ENCODE results near the gene LAP3.

LAP3 gene

GRCh38 chr4:17623451-17624001 lies 46.5 kb downstream of the LAP3 start:
- TF ChIP-seq EZH2 (IDR thresholded peaks at IDR 0.05; ENCODE audit: borderline replicate concordance, low read depth, low read length, severe bottlenecking) (no peak), CTCF (IDR thresholded peaks at IDR 0.05; ENCODE audit: borderline replicate concordance, extremely low read depth, low read length, poor library complexity, severe bottlenecking) (no peak)
- Histone ChIP-seq H2AFZ (ENCODE audit: low read depth, low read length) (no peak overlapping the region), H3K79me2 (ENCODE audit: insufficient read depth, low read length) (peaks cover 46% of the 10 kb centered on the region), H3K4me2 (ENCODE audit: insufficient read depth, low read length) (no peak overlapping the region), H3K9ac (ENCODE audit: low read depth, low read length) (no peak overlapping the region), H3K27ac (ENCODE audit: low read length) (no peak overlapping the region), H3K9me3 (ENCODE audit: insufficient read depth, low read length, severe bottlenecking) (no peaks in the 10 kb centered on the region), H3K27me3 (ENCODE audit: insufficient read depth, low read length, poor library complexity) (no peaks in the 10 kb centered on the region), H4K20me1 (ENCODE audit: insufficient read depth, low read length) (peaks cover 28% of the 10 kb centered on the region), H3K4me1 (ENCODE audit: insufficient read depth, low read length) (peaks cover 11% of the 10 kb centered on the region), H3K36me3 (ENCODE audit: insufficient read depth, low read length) (peaks cover 99% of the 10 kb centered on the region), H3K4me3 (ENCODE audit: low read depth in 1 of 2, low read length in 2 of 2) (no peak overlapping the region)
- ATAC-seq (ENCODE audit: insufficient read depth, low read depth) (no peak), DNase-seq (no peak)

DNA sequence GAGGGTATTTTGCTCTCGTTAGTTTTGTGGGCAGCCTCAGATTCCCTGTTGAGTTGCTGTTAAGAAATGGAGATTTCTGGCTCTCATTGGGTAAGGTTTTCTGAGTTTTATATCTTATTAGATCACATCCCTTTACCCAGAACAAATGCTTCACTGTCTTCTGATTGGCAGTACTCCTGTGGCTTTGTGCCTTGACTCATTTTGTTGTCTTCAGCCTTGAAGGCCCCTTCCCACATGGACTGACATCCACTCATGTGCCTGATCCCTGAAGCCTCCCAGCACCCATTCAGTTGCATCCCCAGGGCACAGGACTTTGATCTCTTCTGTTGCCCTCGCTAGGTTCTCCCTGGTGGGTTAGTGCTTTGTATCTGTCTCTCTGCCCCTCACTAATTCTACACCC lies 47.8 kb downstream of the LAP3 start:
- H3K27ac ChIP-seq (ENCODE audit: low read length), result no peak overlapping the region
- H3K79me2 ChIP-seq (ENCODE audit: insufficient read depth, low read length), result peaks cover 33% of the 10 kb centered on the region
- H4K20me1 ChIP-seq (ENCODE audit: insufficient read depth, low read length), result peaks cover 15% of the 10 kb centered on the region
- H3K27me3 ChIP-seq (ENCODE audit: insufficient read depth, low read length, poor library complexity), result no peaks in the 10 kb centered on the region
- no peaks in the 10 kb centered on the region for H3K4me1 ChIP-seq (ENCODE audit: insufficient read depth, low read length)
- no peak for DNase-seq
- no peaks in the 10 kb centered on the region for H3K9me3 ChIP-seq (ENCODE audit: insufficient read depth, low read length, severe bottlenecking)
- H3K4me3 ChIP-seq (ENCODE audit: low read depth in 1 of 2, low read length in 2 of 2), result no peak overlapping the region
- no peak overlapping the region for H3K4me2 ChIP-seq (ENCODE audit: insufficient read depth, low read length)
- no peak for ATAC-seq (ENCODE audit: insufficient read depth, low read depth)
- peaks cover 99% of the 10 kb centered on the region for H3K36me3 ChIP-seq (ENCODE audit: insufficient read depth, low read length)
- no peak overlapping the region for H2AFZ ChIP-seq (ENCODE audit: low read depth, low read length)
- TF ChIP-seq CTCF (IDR thresholded peaks at IDR 0.05; ENCODE audit: borderline replicate concordance, extremely low read depth, low read length, poor library complexity, severe bottlenecking), result no peak
- TF ChIP-seq EZH2 (IDR thresholded peaks at IDR 0.05; ENCODE audit: borderline replicate concordance, low read depth, low read length, severe bottlenecking), result no peak
- no peak overlapping the region for H3K9ac ChIP-seq (ENCODE audit: low read depth, low read length)

GRCh38 chr4:17630228-17630627 lies 53.2 kb downstream of the LAP3 start:
- no peak overlapping the region for H2AFZ ChIP-seq (ENCODE audit: low read depth, low read length)
- peaks cover 96% of the 10 kb centered on the region for H3K36me3 ChIP-seq (ENCODE audit: insufficient read depth, low read length)
- H4K20me1 ChIP-seq (ENCODE audit: insufficient read depth, low read length), result peaks cover 14% of the 10 kb centered on the region
- no peak for TF ChIP-seq EZH2 (IDR thresholded peaks at IDR 0.05; ENCODE audit: borderline replicate concordance, low read depth, low read length, severe bottlenecking)
- TF ChIP-seq CTCF (IDR thresholded peaks at IDR 0.05; ENCODE audit: borderline replicate concordance, extremely low read depth, low read length, poor library complexity, severe bottlenecking), result no peak
- H3K4me3 ChIP-seq (ENCODE audit: low read depth in 1 of 2, low read length in 2 of 2), result no peak overlapping the region
- H3K79me2 ChIP-seq (ENCODE audit: insufficient read depth, low read length), result peaks cover 9% of the 10 kb centered on the region; the same call in 1 of the 2 replicates
- H3K4me1 ChIP-seq (ENCODE audit: insufficient read depth, low read length), result no peaks in the 10 kb centered on the region
- ATAC-seq (ENCODE audit: insufficient read depth, low read depth), result no peak
- DNase-seq, result no peak
- no peaks in the 10 kb centered on the region for H3K9me3 ChIP-seq (ENCODE audit: insufficient read depth, low read length, severe bottlenecking)
- H3K9ac ChIP-seq (ENCODE audit: low read depth, low read length), result no peak overlapping the region
- H3K4me2 ChIP-seq (ENCODE audit: insufficient read depth, low read length), result no peak overlapping the region
- H3K27me3 ChIP-seq (ENCODE audit: insufficient read depth, low read length, poor library complexity), result no peaks in the 10 kb centered on the region
- H3K27ac ChIP-seq (ENCODE audit: low read length), result no peak overlapping the region

Data from DND-41 (cell line).